ENCODE data around the gene SYNPO. TPM values are rescaled to one million over a fixed set of nuclear protein-coding genes. Genes with fewer than 3 reads are reported as not detected.

Gene SYNPO
- polyA plus RNA-seq, 1 experiment: 10.1 TPM

- peaks cover 9% of the 10 kb centered on the region for H3K27me3 ChIP-seq (ENCODE audit: control insufficient read depth, insufficient read depth, low read length)
- no peaks in the 10 kb centered on the region for H3K9me3 ChIP-seq (ENCODE audit: control insufficient read depth, insufficient read depth, low read length)
- H3K4me3 ChIP-seq (ENCODE audit: low read depth, low read length): no peak overlapping the region
- no peak for DNase-seq (ENCODE audit: low read depth, low spot score)
- H3K27ac ChIP-seq (ENCODE audit: low read depth, low read length): no peak overlapping the region
- TF ChIP-seq CTCF (IDR thresholded peaks at IDR 0.05; ENCODE audit: low read depth, low read length): no peak
- ChIA-PET CTCF (interaction anchor here (0.8 to 9.3 kb wide), 4 partner anchors 67 to 209 kb away, joined by 3 to 130 read pairs (median 4); no protein-coding TSS in a partner anchor), POLR2A (no interaction called here)
Measured at GRCh38 chr5:150658699-150659265, 18.3 kb downstream of the SYNPO start.

GRCh38 chr5:150659360-150660107, 19.1 kb downstream of the SYNPO start:
- no peak for DNase-seq (ENCODE audit: low read depth, low spot score)
- CTCF ChIA-PET: interaction anchor here (0.8 to 9.3 kb wide), 2 partner anchors 41 to 99 kb away, joined by 3 to 130 read pairs; partner anchors contain the start of gene RBM22
- H3K4me3 ChIP-seq (ENCODE audit: low read depth, low read length): no peak overlapping the region
- POLR2A ChIA-PET: no interaction called here
- TF ChIP-seq CTCF (IDR thresholded peaks at IDR 0.05; ENCODE audit: low read depth, low read length): no peak
- H3K27me3 ChIP-seq (ENCODE audit: control insufficient read depth, insufficient read depth, low read length): peaks cover 11% of the 10 kb centered on the region
- H3K9me3 ChIP-seq (ENCODE audit: control insufficient read depth, insufficient read depth, low read length): no peaks in the 10 kb centered on the region
- H3K27ac ChIP-seq (ENCODE audit: low read depth, low read length): no peak overlapping the region

- no peak overlapping the region for H3K4me3 ChIP-seq (ENCODE audit: low read depth, low read length)
- no peak for DNase-seq (ENCODE audit: low read depth, low spot score)
- CTCF ChIA-PET: interaction anchor here (0.6 to 9.3 kb wide), 4 partner anchors 41 to 116 kb away, joined by 3 to 130 read pairs (median 3); partner anchors contain the start of gene RBM22
- no peaks in the 10 kb centered on the region for H3K9me3 ChIP-seq (ENCODE audit: control insufficient read depth, insufficient read depth, low read length)
- TF ChIP-seq CTCF (IDR thresholded peaks at IDR 0.05; ENCODE audit: low read depth, low read length): no peak
- H3K27me3 ChIP-seq (ENCODE audit: control insufficient read depth, insufficient read depth, low read length): peaks cover 11% of the 10 kb centered on the region
- POLR2A ChIA-PET: interaction anchor here (0.7 kb wide), 1 partner anchor 97 kb away, joined by 3 read pairs; no protein-coding TSS in a partner anchor
- no peak overlapping the region for H3K27ac ChIP-seq (ENCODE audit: low read depth, low read length)
Measured at GRCh38 chr5:150660108-150660831, 19.8 kb downstream of the SYNPO start.

- TF ChIP-seq CTCF (IDR thresholded peaks at IDR 0.05; ENCODE audit: low read depth, low read length): no peak
- H3K27ac ChIP-seq (ENCODE audit: low read depth, low read length): no peak within 1 kb of the TSS
- DNase-seq (ENCODE audit: low read depth, low spot score): no peak
- peaks cover 11% of the 10 kb centered on the region for H3K27me3 ChIP-seq (ENCODE audit: control insufficient read depth, insufficient read depth, low read length)
- ChIA-PET POLR2A (interaction anchor here (0.7 kb wide), 1 partner anchor 98 kb away, joined by 3 read pairs; no protein-coding TSS in a partner anchor), CTCF (interaction anchor here (0.7 to 1.1 kb wide), 3 partner anchors 117 to 202 kb away, joined by 3 read pairs; no protein-coding TSS in a partner anchor)
- H3K4me3 ChIP-seq (ENCODE audit: low read depth, low read length): no peak within 1 kb of the TSS
- no peaks in the 10 kb centered on the region for H3K9me3 ChIP-seq (ENCODE audit: control insufficient read depth, insufficient read depth, low read length)
Measured at GRCh38 chr5:150661086-150661485, 20.6 kb downstream of the SYNPO start, which contains the start of gene MYOZ3. MYOZ3 (plus strand) TSS chr5:150661251; CDS start chr5:150662942, 1,691 bp downstream.
